GM12801 (cell line): Measurements from ENCODE around the gene CADM1.

ENCODE experiments used
- TF ChIP-seq, protein P1 (sequence below): IDR thresholded peaks from one replicate; pipeline ENCODE4 v1.5.1; 2011; ENCODE audit warnings: control low read depth; ENCODE audit not compliant: insufficient read length; ENCODE audit errors: extremely low read depth

CADM1 gene

DNA sequence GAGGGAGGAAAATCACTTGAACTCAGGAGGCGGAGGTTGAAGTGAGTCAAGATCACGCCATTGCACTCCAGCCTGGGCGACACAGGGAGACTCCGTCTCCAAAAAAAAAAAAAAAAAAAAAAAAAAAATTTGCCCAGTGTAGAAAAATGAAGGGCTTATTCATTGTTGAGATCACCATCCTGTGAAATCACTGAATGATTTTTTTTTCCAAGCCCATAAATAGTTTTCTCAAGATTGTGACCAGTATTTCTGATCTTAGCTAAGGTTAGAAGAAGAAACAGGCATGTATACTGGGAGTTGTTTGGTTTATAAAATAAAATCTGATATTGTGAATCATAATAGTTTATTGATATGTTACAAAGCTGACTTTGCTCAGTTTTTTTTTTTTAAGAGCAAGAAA is 269.4 kb downstream of the CADM1 start:
- TF ChIP-seq, protein P1, sequence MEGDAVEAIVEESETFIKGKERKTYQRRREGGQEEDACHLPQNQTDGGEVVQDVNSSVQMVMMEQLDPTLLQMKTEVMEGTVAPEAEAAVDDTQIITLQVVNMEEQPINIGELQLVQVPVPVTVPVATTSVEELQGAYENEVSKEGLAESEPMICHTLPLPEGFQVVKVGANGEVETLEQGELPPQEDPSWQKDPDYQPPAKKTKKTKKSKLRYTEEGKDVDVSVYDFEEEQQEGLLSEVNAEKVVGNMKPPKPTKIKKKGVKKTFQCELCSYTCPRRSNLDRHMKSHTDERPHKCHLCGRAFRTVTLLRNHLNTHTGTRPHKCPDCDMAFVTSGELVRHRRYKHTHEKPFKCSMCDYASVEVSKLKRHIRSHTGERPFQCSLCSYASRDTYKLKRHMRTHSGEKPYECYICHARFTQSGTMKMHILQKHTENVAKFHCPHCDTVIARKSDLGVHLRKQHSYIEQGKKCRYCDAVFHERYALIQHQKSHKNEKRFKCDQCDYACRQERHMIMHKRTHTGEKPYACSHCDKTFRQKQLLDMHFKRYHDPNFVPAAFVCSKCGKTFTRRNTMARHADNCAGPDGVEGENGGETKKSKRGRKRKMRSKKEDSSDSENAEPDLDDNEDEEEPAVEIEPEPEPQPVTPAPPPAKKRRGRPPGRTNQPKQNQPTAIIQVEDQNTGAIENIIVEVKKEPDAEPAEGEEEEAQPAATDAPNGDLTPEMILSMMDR = no peak

DNA sequence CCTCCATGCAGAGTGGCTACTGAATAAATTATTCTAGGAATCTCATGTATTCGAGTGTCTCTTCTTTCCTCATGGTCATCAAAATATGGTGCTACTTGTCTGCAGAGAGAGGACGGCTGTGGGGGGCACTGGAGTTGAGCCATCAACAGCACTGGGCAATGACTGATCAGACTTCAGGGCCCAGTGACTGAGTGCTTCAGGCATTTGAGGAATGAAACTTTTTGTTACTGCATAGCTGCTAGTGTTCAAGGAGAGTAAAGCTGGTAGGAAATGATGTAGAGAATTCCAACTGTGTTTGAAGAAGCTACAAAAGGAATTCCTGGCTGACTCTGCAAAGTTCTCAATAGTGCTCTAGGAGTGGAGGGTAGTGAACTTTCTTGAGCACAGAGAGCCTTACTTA is 277.7 kb downstream of the CADM1 start:
- TF ChIP-seq, protein P1 = no peak

DNA sequence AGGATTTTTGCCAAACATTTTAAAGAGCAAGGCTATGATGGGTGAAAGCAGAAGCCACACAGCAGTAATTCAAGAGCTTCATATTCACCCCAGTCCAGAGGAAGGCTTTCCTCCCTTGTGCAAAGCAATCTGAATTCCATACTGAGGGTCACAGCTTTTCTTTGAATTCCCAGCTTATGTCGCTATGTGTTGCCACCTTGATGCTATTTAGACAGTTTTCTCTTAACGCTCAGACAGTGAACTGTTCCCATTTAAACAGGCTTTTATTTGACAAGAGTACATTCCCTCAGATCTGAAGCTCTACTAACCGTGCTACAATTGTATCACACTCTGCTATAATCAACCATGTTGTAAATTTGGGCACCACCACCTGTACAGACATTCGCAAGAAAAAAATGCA is 279.7 kb downstream of the CADM1 start:
- TF ChIP-seq, protein P1 = no peak

DNA sequence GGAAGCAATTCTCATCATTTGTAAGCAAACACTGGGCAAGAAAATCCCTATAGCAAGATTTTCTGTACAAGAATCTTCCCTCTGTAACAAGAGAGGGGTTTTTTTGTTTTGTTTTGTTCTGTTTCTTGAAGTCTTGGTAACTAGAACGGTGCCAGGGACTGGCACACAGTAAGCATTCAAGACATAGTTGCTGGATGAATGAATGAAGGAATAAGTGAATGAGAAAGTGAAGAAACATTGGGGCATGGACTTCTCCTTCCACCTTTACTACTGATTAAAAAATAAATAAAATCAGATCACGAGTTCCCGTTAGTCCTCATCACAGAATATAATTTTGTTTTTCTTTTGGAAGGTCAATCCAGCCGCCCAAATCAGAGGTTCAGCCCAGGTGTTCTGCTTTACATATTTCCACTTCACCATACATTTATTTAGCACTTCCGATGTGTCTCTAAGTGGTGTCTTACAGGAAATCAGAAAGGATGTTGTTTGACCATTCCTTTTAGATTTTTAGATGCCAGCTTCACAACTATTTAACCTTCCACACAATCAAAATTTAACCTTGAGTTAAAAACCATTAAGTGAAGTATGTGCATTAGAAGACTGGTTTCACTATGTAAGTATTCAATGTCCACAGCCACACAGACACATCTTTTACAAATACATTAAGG is 281.2 kb downstream of the CADM1 start:
- TF ChIP-seq, protein P1 = no peak

DNA sequence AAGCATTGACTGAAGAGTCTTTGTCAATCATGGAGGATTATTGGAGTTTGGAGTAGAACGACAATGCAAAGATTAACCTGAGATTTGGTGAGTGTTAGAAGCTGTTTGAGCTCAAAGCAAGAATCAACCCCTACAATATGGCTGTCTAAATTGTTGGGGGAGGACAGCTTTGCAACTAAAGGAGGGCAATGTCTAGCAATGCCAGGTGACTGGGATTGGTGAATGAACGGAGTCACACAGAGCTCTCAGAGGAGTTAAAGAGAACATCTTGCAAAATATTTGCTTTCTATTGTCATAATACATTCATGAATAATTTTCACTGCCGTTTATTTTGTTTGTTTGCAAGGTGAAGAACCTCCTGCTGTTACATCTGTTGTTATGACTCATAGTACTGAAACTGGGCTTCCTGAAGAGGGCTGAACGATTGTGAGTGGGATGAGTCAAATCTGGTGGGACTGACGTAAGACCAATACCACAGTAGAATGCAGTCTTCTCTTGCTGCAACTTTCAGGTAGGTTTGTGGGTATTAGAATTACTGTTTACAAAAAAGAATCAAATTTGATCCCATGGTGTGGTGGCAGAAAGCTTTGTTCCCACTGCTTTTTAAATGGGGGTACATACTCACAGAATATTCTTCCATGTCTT is 281.9 kb downstream of the CADM1 start:
- TF ChIP-seq, protein P1 = no peak

DNA sequence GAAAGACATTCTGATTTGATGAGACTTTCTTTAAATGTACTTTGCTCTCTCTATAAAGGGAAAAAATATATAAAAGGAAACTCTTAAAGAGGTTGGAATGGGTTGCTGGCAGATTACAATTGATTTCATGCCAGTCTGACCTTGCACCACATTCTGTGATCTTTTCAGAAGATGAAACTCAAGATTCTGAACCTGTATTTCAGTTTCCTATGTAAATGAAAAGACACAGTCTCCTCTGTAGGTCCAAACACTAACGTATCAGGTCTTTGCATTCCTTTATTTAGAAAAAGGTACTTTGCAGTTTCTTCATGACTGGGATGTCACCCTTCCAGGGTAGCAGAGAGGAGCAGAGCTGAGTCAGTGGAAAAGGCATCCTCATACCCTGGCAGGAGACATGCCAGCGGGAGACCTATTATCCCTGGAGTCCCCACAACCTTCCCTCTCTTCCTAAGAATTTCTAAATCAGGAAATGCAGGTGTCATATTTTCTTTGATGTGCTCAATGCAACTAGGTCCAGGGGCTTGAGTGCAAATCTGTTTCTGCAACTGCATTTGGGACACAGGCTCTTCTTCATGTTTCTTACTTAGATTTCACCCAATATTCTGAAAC is 282.6 kb downstream of the CADM1 start:
- TF ChIP-seq, protein P1 = no peak

DNA sequence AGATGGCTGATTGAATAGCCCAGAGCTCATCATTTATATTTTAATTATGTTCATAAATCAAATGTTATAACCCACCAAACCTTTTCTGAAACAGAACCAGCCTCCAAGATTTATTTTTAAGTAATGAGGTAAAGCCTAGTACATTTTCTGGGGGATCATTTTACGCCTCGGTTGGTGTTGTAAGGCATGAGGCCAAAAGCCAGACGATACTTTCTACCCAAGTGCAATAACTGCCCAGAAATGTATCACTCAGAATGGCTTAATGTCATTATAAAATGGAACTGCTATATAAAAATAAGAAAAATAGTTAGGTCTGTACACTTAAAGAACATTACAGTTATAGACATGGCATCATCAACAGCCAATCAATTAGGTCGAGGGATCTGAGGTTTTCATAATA is 283.3 kb downstream of the CADM1 start:
- TF ChIP-seq, protein P1 = no peak
